Measurements from ENCODE around the gene STK25. TPM values are rescaled to one million over a fixed set of nuclear protein-coding genes. Genes with fewer than 3 reads are reported as not detected.

The STK25 gene
- total RNA-seq, 1 experiment from 2014 or later, result 171 TPM

DNA sequence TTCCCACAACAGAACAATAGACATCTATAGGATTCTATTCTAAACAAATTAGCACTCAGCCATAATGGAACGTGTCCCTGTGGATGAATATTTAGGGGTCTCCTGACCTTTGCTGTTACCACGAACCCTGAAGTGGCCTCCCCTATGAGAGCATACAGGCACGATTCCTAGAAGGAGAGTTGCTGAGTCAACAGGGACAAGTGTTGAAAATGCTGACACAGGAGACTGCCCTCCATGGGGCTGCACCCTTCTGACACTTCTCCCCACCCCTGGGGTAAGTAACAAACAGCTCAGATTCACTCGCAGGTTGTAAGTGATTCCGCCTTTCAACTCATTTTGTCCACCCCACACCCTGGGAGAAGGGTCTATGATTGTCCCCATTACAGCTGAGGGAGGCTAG, 14.1 kb upstream of the STK25 start:
- Histone ChIP-seq H3K4me3 (ENCODE audit: low read depth, low read length, poor library complexity, severe bottlenecking) (no peak overlapping the region), H3K4me1 (ENCODE audit: insufficient read depth, low read length, poor library complexity, severe bottlenecking) (no peaks in the 10 kb centered on the region), H3K27me3 (replicated peaks; ENCODE audit: insufficient read depth, low read depth, low read length, poor library complexity) (no peaks in the 10 kb centered on the region), H3K36me3 (ENCODE audit: insufficient read depth, low read length, poor library complexity, severe bottlenecking) (no peaks in the 10 kb centered on the region), H3K27ac (ENCODE audit: low read depth, low read length, poor library complexity, severe bottlenecking) (no peak overlapping the region), H3K9me3 (ENCODE audit: low read depth, low read length, poor library complexity, severe bottlenecking) (no peaks in the 10 kb centered on the region)
- TF ChIP-seq, protein P1, sequence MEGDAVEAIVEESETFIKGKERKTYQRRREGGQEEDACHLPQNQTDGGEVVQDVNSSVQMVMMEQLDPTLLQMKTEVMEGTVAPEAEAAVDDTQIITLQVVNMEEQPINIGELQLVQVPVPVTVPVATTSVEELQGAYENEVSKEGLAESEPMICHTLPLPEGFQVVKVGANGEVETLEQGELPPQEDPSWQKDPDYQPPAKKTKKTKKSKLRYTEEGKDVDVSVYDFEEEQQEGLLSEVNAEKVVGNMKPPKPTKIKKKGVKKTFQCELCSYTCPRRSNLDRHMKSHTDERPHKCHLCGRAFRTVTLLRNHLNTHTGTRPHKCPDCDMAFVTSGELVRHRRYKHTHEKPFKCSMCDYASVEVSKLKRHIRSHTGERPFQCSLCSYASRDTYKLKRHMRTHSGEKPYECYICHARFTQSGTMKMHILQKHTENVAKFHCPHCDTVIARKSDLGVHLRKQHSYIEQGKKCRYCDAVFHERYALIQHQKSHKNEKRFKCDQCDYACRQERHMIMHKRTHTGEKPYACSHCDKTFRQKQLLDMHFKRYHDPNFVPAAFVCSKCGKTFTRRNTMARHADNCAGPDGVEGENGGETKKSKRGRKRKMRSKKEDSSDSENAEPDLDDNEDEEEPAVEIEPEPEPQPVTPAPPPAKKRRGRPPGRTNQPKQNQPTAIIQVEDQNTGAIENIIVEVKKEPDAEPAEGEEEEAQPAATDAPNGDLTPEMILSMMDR (conservative IDR thresholded peaks at IDR 0.05; ENCODE audit: low read depth, low read length), result no peak
- TF ChIP-seq EZH2 (IDR thresholded peaks at IDR 0.05; ENCODE audit: borderline replicate concordance, low read depth, low read length, poor library complexity, severe bottlenecking), result no peak
- no TSS peak for BruUV-seq (replicated peaks)
- ChIA-PET POLR2A (ENCODE audit: low non-redundant PET) (no interaction called here), CTCF (no interaction called here)
- DNase-seq (ENCODE audit: low spot score), result no peak
- intact Hi-C loops (cut with micrococcal nuclease; ENCODE audit: unreplicated experiment), result no loop called here

DNA sequence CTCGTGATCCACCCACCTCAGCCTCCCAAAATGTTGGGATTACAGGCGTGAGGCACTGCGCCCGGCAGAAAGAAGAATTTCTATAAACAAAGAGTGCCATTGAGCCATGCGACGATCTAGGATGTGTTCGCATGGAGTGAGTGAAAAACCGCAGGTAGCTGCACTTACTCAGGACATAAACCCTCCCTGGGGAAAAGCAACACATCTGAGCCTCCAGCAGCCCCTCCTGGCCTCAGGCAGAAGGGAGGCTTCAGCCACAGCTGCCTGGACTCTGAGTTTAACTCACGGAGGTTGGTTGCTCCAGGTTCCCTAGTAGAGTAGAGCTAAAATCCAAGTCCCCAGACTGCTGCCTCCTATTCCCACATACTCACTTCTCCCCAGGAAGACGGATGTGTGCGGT, 11.3 kb upstream of the STK25 start:
- H3K4me1 ChIP-seq (ENCODE audit: insufficient read depth, low read length, poor library complexity, severe bottlenecking), result no peaks in the 10 kb centered on the region
- intact Hi-C loops (cut with micrococcal nuclease; ENCODE audit: unreplicated experiment), result no loop called here
- H3K9me3 ChIP-seq (ENCODE audit: low read depth, low read length, poor library complexity, severe bottlenecking), result no peaks in the 10 kb centered on the region
- H3K27me3 ChIP-seq (replicated peaks; ENCODE audit: insufficient read depth, low read depth, low read length, poor library complexity), result no peaks in the 10 kb centered on the region
- ChIA-PET CTCF (no interaction called here), POLR2A (ENCODE audit: low non-redundant PET) (no interaction called here)
- no peak overlapping the region for H3K4me3 ChIP-seq (ENCODE audit: low read depth, low read length, poor library complexity, severe bottlenecking)
- TF ChIP-seq, protein P1 (conservative IDR thresholded peaks at IDR 0.05; ENCODE audit: low read depth, low read length), result no peak
- no peak for TF ChIP-seq EZH2 (IDR thresholded peaks at IDR 0.05; ENCODE audit: borderline replicate concordance, low read depth, low read length, poor library complexity, severe bottlenecking)
- H3K27ac ChIP-seq (ENCODE audit: low read depth, low read length, poor library complexity, severe bottlenecking), result no peak overlapping the region
- no peaks in the 10 kb centered on the region for H3K36me3 ChIP-seq (ENCODE audit: insufficient read depth, low read length, poor library complexity, severe bottlenecking)
- BruUV-seq (replicated peaks), result no TSS peak
- DNase-seq (ENCODE audit: low spot score), result no peak

DNA sequence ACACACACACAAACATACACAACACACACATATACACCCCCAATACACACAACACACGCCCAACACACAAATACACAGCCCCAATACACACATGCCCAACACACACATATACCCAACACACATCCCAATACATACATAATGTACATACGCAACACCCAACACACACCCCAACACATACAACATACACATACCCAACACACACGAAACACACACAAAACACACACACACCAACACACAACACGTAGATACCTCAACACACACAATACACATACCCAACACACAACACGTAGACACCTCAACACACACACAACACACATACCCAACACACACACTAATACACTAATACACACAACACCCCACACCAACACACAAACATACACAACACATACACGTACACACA, 8.9 kb upstream of the STK25 start:
- CTCF ChIA-PET, result no interaction called here

More for the DNA sequence above, 8.9 kb upstream of the STK25 start:
- Histone ChIP-seq H3K27me3 (replicated peaks; ENCODE audit: insufficient read depth, low read depth, low read length, poor library complexity) (no peaks in the 10 kb centered on the region), H3K27ac (ENCODE audit: low read depth, low read length, poor library complexity, severe bottlenecking) (no peak overlapping the region), H3K9me3 (ENCODE audit: low read depth, low read length, poor library complexity, severe bottlenecking) (no peaks in the 10 kb centered on the region), H3K36me3 (ENCODE audit: insufficient read depth, low read length, poor library complexity, severe bottlenecking) (no peaks in the 10 kb centered on the region), H3K4me3 (ENCODE audit: low read depth, low read length, poor library complexity, severe bottlenecking) (no peak overlapping the region), H3K4me1 (ENCODE audit: insufficient read depth, low read length, poor library complexity, severe bottlenecking) (no peaks in the 10 kb centered on the region)
- POLR2A ChIA-PET (ENCODE audit: low non-redundant PET), result interaction anchor here (0.8 kb wide), 1 partner anchor 14 kb away, joined by 3 read pairs; no protein-coding TSS in a partner anchor
- BruUV-seq (replicated peaks), result no TSS peak
- intact Hi-C loops (cut with micrococcal nuclease; ENCODE audit: unreplicated experiment), result no loop called here
- no peak for TF ChIP-seq EZH2 (IDR thresholded peaks at IDR 0.05; ENCODE audit: borderline replicate concordance, low read depth, low read length, poor library complexity, severe bottlenecking)
- TF ChIP-seq, protein P1 (conservative IDR thresholded peaks at IDR 0.05; ENCODE audit: low read depth, low read length), result no peak
- no peak for DNase-seq (ENCODE audit: low spot score)

Measured in A673 (cell line).